Right lobe of liver (tissue), 6 donors: Measurements from ENCODE around the gene NUP62CL. TPM values are rescaled to one million over a fixed set of nuclear protein-coding genes. Genes with fewer than 3 reads are reported as not detected.

Experiments
- ATAC-seq, 4 donors: fragments of 200-7000 bp; cut with Tn5 transposase; one replicate each; pipeline ENCODE4 v1.9.1; 2020; ENCODE audit warnings: mild to moderate bottlenecking in 4 of 4, moderate library complexity in 4 of 4
- DNase-seq, 3 donors: peaks; one replicate each; pipeline ENCODE4 v3.0.0-alpha.2; 2020
- H3K27ac ChIP-seq, 3 donors: fragments of 200-600 bp; one replicate each; pipeline ENCODE4 v1.8.0; 2022
- H3K27me3 ChIP-seq, 2 donors: fragments of 200-600 bp; one replicate each; pipeline ENCODE4 v1.8.0; 2022
- H3K36me3 ChIP-seq, 4 donors: fragments of 200-600 bp; sonication (generic) in 1 of 4; one replicate each; pipeline versions ENCODE4 v1.5.1 to v1.8.0; 2017 to 2022; ENCODE audit warnings: control low read depth in 1 of 4
- H3K4me1 ChIP-seq, 4 donors: fragments of 200-600 bp; sonication (generic) in 1 of 4; one replicate each; pipeline versions ENCODE4 v1.5.1 to v1.8.0; 2017 to 2022; ENCODE audit warnings: control low read depth in 1 of 4
- H3K4me3 ChIP-seq, 3 donors: fragments of 200-600 bp; one replicate each; pipeline ENCODE4 v1.8.0; 2022
- H3K9me3 ChIP-seq, 4 donors: fragments of 200-600 bp; sonication (generic) in 1 of 4; one replicate each; pipeline versions ENCODE4 v1.5.1 to v1.8.0; 2017 to 2022; ENCODE audit warnings: control low read depth in 1 of 4
- CTCF ChIP-seq, 4 donors: fragments of 200-600 bp in 3 of 4; fragments of 450-650 bp in 1 of 4; IDR thresholded peaks; one replicate each; pipeline versions ENCODE4 v1.5.1 to v1.8.0; 2016 to 2022; ENCODE audit warnings: antibody characterized with exemption in 4 of 4, mild to moderate bottlenecking in 2 of 4
- POLR2A ChIP-seq: fragments of 450-650 bp; IDR thresholded peaks from one replicate; pipeline ENCODE4 v1.6.1; 2017; ENCODE audit warnings: antibody characterized with exemption, mild to moderate bottlenecking
- WGBS: methylation state at CpG from one replicate; pipeline ENCODE4 v1.1.6; 2018; ENCODE audit warnings: low coverage, low lambda C conversion rate; ENCODE audit not compliant: insufficient coverage; ENCODE audit errors: missing lambda C conversion rate; 5-methylcytosine and 5-hydroxymethylcytosine counted together
- intact Hi-C, 2 donors: fragments of 100-400 bp; cut with DNase I; formaldehyde crosslinking; loops; one replicate each; pipeline versions ENCODE4 v1.11.2 to v1.14.1; 2022
- total RNA-seq, 6 experiments: library from RNA; depleted of rRNA in 2 of 6; stranded (reverse); fragments of >200 nt in 2 of 6; fragmentation: NEBNext Ultra II Directional in 3 of 6; extraction: Animal tissue kit (Norgen Biotek cat#: 25700) in 3 of 6; gene quantifications; one replicate each; pipeline versions ENCODE4 v1.1.0 to v1.2.4, GENCODE V29; 2016 to 2023
- donor health status: DM: no; HTN: yes; CAD: no.
- donor health status: DM: no; HTN: no; CAD: no.
- donor health status: DM: no; HTN: no; CAD: no.
- donor health status: DM: no; HTN: yes; CAD: no.
- donor health status: DM: no; HTN: yes; CAD: no.

Gene NUP62CL
- total RNA-seq, 6 experiments from 2014 or later, result 0.13 to 1.5 (median 0.31) TPM

- Histone ChIP-seq H3K4me1 (no peaks in the 10 kb centered on the region), H3K4me3 (no peak overlapping the region), H3K9me3 (no peaks in the 10 kb centered on the region), H3K27ac (no peak overlapping the region), H3K36me3 (no peaks in the 10 kb centered on the region), H3K27me3 (no peaks in the 10 kb centered on the region)
- no peak for DNase-seq
- no peak for TF ChIP-seq CTCF (IDR thresholded peaks at IDR 0.05)
- TF ChIP-seq POLR2A, result no peak
- 28% methylated on average over 1 of the region's 1 CpG for WGBS
- intact Hi-C loops, result no loop called here
- ATAC-seq, result peak; percentile 32 to 65 (median 62)
Measured at GRCh38 chrX:107213477-107213876, 7.2 kb upstream of the NUP62CL start.

GRCh38 chrX:107207943-107208342 is 1.7 kb upstream of the NUP62CL start:
- 77% methylated on average over 9 of the region's 9 CpGs for WGBS
- intact Hi-C loops, result no loop called here
- Histone ChIP-seq H3K27ac (no peak overlapping the region), H3K4me3 (no peak overlapping the region), H3K27me3 (no peaks in the 10 kb centered on the region), H3K36me3 (no peaks in the 10 kb centered on the region), H3K9me3 (no peaks in the 10 kb centered on the region), H3K4me1 (no peaks in the 10 kb centered on the region)
- ATAC-seq (no peak), DNase-seq (no peak)
- TF ChIP-seq CTCF (IDR thresholded peaks at IDR 0.05) (no peak), POLR2A (no peak)

- Histone ChIP-seq H3K4me3 (no peak overlapping the region), H3K36me3 (no peaks in the 10 kb centered on the region), H3K9me3 (no peaks in the 10 kb centered on the region), H3K4me1 (no peaks in the 10 kb centered on the region), H3K27me3 (no peaks in the 10 kb centered on the region), H3K27ac (no peak overlapping the region)
- intact Hi-C loops, result no loop called here
- WGBS, result 72% methylated on average over 7 of the region's 7 CpGs
- no peak for ATAC-seq
- DNase-seq, result no peak
- no peak for TF ChIP-seq POLR2A
- no peak for TF ChIP-seq CTCF (IDR thresholded peaks at IDR 0.05)
Measured at GRCh38 chrX:107207089-107207488, 856 bp upstream of the NUP62CL start.

GRCh38 chrX:107206697-107207065 is 448 bp upstream of the NUP62CL start:
- Histone ChIP-seq H3K36me3 (no peaks in the 10 kb centered on the region), H3K4me1 (no peaks in the 10 kb centered on the region), H3K27ac (no peak overlapping the region), H3K9me3 (no peaks in the 10 kb centered on the region), H3K4me3 (no peak overlapping the region), H3K27me3 (no peaks in the 10 kb centered on the region)
- 50% methylated on average over 9 of the region's 9 CpGs for WGBS
- ATAC-seq, result no peak
- no peak for DNase-seq
- intact Hi-C loops, result no loop called here
- no peak for TF ChIP-seq POLR2A
- no peak for TF ChIP-seq CTCF (IDR thresholded peaks at IDR 0.05)

GRCh38 chrX:107204068-107204605 is 2.1 kb downstream of the NUP62CL start:
- Histone ChIP-seq H3K4me1 (no peaks in the 10 kb centered on the region), H3K9me3 (no peaks in the 10 kb centered on the region), H3K27me3 (no peaks in the 10 kb centered on the region), H3K27ac (no peak overlapping the region), H3K4me3 (no peak overlapping the region), H3K36me3 (no peaks in the 10 kb centered on the region)
- no peak for DNase-seq
- no peak for TF ChIP-seq POLR2A
- no peak for TF ChIP-seq CTCF (IDR thresholded peaks at IDR 0.05)
- no peak for ATAC-seq
- intact Hi-C loops, result no loop called here
- 58% methylated on average over 6 of the region's 6 CpGs for WGBS
